Type B pancreatic cell (in vitro differentiated cells): ENCODE measurements around the gene AIF1L. TPM values are rescaled to one million over a fixed set of nuclear protein-coding genes. Genes with fewer than 3 reads are reported as not detected.

Experiments used
- DNase-seq: peaks from one replicate; pipeline ENCODE4 v3.0.0; 2021; ENCODE audit warnings: mixed read lengths; ENCODE audit not compliant: unreplicated experiment; ENCODE audit errors: extremely low spot score
- H3K27ac Mint-ChIP-seq: 2 replicates; pipeline ENCODE4 v1.8.0; 2021; ENCODE audit warnings: mild to moderate bottlenecking, mixed read lengths
- H3K27me3 Mint-ChIP-seq: 2 replicates; pipeline ENCODE4 v1.8.0; 2021; ENCODE audit warnings: mixed read lengths
- H3K36me3 Mint-ChIP-seq: 2 replicates; pipeline ENCODE4 v1.8.0; 2021; ENCODE audit warnings: mixed read lengths
- H3K4me1 Mint-ChIP-seq: one replicate; pipeline ENCODE4 v1.8.0; 2021; ENCODE audit warnings: mixed read lengths; ENCODE audit not compliant: unreplicated experiment
- H3K4me3 Mint-ChIP-seq: 2 replicates; pipeline ENCODE4 v1.8.0; 2021; ENCODE audit warnings: mild to moderate bottlenecking, mixed read lengths
- H3K9me3 Mint-ChIP-seq: 2 replicates; pipeline ENCODE4 v1.8.0; 2021; ENCODE audit warnings: mixed read lengths
- total RNA-seq: library from RNA; stranded (reverse); gene quantifications from 2 replicates; pipeline ENCODE4 v1.2.1, GENCODE V29; 2021; ENCODE audit warnings: low replicate concordance
- TF ChIP-seq, protein P1 (sequence below): fragments of 200-600 bp; sonication (generic); conservative IDR thresholded peaks from 2 replicates; pipeline ENCODE4 v1.5.0; 2021; ENCODE audit warnings: antibody characterized with exemption, mild to moderate bottlenecking

AIF1L gene
- total RNA-seq, 1 donor from 2014 or later = 50.3 TPM

DNA sequence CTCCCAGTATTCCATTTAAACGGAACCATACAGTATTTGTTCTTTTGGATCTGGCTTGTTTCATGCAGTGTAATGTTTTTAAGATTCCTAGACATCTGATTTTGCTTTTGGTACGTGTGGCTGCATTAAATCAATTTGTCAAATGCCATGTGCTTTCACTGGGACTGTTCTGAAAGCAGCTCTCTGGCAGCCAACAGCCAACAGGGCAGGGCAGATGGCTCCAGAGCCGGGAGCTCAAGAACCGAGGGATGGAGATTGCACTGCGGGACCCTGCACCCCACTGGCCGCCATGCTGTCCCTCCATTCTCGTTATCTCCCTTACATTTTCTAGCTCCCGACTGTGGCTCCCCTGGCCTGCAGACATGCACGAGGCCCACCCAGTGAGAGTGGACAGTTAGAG, 33.4 kb upstream of the AIF1L start:
- no peaks in the 10 kb centered on the region for H3K36me3 Mint-ChIP-seq
- no peak overlapping the region for H3K27ac Mint-ChIP-seq

DNA sequence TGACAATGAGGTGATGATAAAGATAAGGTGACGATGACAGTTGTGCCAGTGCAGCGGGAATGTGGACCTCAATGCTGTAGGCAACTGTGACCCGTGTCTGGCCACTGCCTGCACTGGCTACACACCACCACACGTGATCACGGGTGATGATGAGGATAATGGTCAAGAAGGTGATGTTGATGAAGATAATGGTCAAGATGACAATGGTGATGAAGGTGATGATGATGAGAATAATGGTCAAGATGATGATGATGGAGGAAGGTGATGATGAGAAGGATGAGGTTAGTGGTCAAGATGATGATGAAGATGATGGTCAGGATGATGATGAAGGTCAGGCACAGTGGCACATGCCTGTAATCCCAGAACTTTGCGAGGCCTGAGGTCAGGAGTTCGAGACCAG, 30.7 kb upstream of the AIF1L start:
- Mint-ChIP-seq H3K4me1 (no peaks in the 10 kb centered on the region), H3K36me3 (no peaks in the 10 kb centered on the region), H3K9me3 (no peaks in the 10 kb centered on the region), H3K27ac (no peak overlapping the region), H3K27me3 (peaks cover 7% of the 10 kb centered on the region), H3K4me3 (no peak overlapping the region)
- TF ChIP-seq, protein P1, sequence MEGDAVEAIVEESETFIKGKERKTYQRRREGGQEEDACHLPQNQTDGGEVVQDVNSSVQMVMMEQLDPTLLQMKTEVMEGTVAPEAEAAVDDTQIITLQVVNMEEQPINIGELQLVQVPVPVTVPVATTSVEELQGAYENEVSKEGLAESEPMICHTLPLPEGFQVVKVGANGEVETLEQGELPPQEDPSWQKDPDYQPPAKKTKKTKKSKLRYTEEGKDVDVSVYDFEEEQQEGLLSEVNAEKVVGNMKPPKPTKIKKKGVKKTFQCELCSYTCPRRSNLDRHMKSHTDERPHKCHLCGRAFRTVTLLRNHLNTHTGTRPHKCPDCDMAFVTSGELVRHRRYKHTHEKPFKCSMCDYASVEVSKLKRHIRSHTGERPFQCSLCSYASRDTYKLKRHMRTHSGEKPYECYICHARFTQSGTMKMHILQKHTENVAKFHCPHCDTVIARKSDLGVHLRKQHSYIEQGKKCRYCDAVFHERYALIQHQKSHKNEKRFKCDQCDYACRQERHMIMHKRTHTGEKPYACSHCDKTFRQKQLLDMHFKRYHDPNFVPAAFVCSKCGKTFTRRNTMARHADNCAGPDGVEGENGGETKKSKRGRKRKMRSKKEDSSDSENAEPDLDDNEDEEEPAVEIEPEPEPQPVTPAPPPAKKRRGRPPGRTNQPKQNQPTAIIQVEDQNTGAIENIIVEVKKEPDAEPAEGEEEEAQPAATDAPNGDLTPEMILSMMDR = no peak
- no peak for DNase-seq

More for the DNA sequence above, 33.4 kb upstream of the AIF1L start:
- TF ChIP-seq, protein P1 = no peak
- H3K4me3 Mint-ChIP-seq = no peak overlapping the region
- H3K4me1 Mint-ChIP-seq = no peaks in the 10 kb centered on the region
- no peaks in the 10 kb centered on the region for H3K9me3 Mint-ChIP-seq
- DNase-seq = no peak
- H3K27me3 Mint-ChIP-seq = peaks cover 7% of the 10 kb centered on the region

DNA sequence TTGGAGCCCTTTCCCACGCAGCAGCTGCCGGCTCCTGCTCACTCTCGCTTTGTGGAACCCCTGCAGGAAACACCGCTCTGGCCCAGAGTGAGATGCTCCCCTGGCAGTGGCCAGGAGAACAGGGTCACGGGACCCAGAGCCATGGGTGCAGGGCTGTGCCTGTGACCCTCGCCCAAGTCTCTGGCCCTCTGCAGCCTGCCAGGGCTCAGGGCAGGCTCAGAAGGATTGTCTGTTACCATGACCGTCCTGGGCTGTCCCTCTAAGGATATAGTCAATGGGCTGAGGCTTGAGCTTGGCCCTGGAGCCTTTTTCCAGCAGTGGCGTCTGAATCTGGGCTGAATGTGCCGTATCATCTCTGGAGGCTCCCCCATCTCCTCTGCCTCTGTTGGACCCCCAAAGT, 28.7 kb upstream of the AIF1L start:
- Mint-ChIP-seq H3K9me3 (no peaks in the 10 kb centered on the region), H3K27ac (no peak overlapping the region), H3K4me3 (no peak overlapping the region), H3K27me3 (peaks cover 7% of the 10 kb centered on the region), H3K4me1 (no peaks in the 10 kb centered on the region), H3K36me3 (no peaks in the 10 kb centered on the region)
- no peak for DNase-seq
- TF ChIP-seq, protein P1 = no peak

DNA sequence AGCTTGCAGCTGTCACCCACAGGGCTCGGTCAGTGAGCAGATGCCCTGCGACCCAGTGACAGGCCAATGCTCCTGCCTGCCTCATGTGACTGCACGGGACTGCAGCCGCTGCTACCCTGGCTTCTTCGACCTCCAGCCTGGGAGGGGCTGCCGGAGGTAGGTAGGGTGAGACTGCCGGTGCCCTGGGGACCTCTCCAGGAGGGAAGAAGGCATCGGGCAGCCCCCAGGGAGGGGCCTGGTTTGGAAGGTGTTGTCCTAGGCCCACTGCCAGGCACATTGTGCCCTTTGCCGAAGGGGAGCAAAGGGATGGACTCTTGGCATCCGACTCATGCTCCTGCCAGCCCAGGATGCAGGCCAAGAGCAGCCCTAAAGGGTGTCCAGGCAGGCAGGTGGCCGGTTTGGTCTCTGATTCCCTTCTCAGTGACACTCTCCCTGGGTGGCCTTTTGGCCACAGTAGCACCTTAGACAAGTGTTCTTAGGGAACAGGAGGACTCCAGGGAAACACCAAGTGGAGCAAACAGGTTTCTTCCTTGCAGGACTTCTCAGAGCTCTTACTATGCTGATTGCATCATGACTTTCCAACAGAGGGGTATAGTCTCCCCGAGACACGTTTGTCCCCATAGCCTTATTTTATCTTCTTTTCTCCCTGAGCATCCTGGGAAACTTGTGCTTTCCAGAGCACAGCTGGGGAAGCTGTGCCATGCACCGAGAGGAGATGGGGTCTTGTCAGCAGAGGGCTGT, 28.1 kb upstream of the AIF1L start:
- peaks cover 7% of the 10 kb centered on the region for H3K27me3 Mint-ChIP-seq
- no peaks in the 10 kb centered on the region for H3K36me3 Mint-ChIP-seq
- no peak overlapping the region for H3K4me3 Mint-ChIP-seq
- no peak overlapping the region for H3K27ac Mint-ChIP-seq
- no peaks in the 10 kb centered on the region for H3K4me1 Mint-ChIP-seq
- TF ChIP-seq, protein P1 = no peak
- no peak for DNase-seq
- no peaks in the 10 kb centered on the region for H3K9me3 Mint-ChIP-seq

DNA sequence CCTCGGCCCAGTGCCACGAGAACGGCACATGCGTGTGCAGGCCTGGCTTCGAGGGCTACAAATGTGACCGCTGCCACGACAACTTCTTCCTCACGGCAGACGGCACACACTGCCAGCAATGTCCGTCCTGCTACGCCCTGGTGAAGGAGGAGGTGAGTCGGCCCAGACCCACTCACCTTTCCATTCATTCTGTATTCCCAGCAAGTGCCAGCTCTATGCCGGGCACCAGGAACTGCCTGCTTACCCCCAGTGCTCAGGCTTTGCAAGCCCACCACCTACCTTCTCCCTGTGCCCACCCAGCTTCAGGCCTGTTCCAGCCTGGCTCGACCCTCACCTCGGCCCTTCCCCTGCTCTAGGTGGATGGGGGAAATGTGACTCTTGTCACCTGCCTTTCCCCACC, 26.6 kb upstream of the AIF1L start:
- no peak for DNase-seq
- H3K9me3 Mint-ChIP-seq = no peaks in the 10 kb centered on the region
- peaks cover 4% of the 10 kb centered on the region for H3K27me3 Mint-ChIP-seq
- TF ChIP-seq, protein P1 = no peak
- no peak overlapping the region for H3K27ac Mint-ChIP-seq
- no peaks in the 10 kb centered on the region for H3K36me3 Mint-ChIP-seq
- no peaks in the 10 kb centered on the region for H3K4me1 Mint-ChIP-seq
- no peak overlapping the region for H3K4me3 Mint-ChIP-seq
